ENCODE measurements around the gene ARFGEF2.

DNA sequence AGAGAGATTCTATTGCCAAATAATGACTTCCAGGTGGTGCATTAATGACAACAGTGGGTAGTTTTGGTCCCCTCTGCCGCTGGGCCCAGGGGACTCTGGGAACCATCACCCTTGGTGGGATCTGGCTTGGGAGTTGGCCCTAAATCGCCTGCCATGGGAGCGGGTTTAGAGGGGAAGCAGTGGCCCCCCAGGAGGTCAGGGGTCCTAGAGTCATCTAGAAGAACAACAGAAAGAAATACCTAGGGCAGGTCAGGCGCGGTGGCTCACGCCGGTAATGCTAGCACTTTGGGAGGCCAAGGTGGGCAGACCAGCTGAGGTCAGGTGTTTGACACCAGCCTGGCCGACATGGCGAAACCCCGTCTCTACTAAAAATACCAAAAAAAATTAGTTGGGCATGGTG lies 17.8 kb upstream of the ARFGEF2 start:
- no peak for TF ChIP-seq ATF6 (CRISPR knock-in tag; IDR thresholded peaks at IDR 0.05)
- no peak for TF ChIP-seq CTCF (IDR thresholded peaks at IDR 0.05)
- TF ChIP-seq, protein P1, sequence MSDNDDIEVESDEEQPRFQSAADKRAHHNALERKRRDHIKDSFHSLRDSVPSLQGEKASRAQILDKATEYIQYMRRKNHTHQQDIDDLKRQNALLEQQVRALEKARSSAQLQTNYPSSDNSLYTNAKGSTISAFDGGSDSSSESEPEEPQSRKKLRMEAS (CRISPR knock-in tag; IDR thresholded peaks at IDR 0.05), result no peak
- TF ChIP-seq USF1 (CRISPR knock-in tag; IDR thresholded peaks at IDR 0.05), result no peak
- no peak for TF ChIP-seq SMAD4 (CRISPR knock-in tag; IDR thresholded peaks at IDR 0.05)

Measured in WTC11 (cell line).